BE2C (cell line): ENCODE results near the gene IMPA2.

ENCODE experiments used
- DNase-seq: peaks from one replicate; pipeline ENCODE4 v3.0.0-alpha.2; 2020
- H3K27me3 ChIP-seq: fragments of 250-450 bp; sonication (Bioruptor Pico); 2 replicates; pipeline ENCODE4 v1.5.1; 2020; ENCODE audit warnings: mild to moderate bottlenecking
- H3K36me3 ChIP-seq: fragments of 250-450 bp; sonication (Bioruptor Pico); 2 replicates; pipeline ENCODE4 v1.5.1; 2020; ENCODE audit warnings: mild to moderate bottlenecking
- H3K4me1 ChIP-seq: fragments of 250-450 bp; sonication (Bioruptor Pico); 2 replicates; pipeline ENCODE4 v1.5.1; 2020
- H3K4me3 ChIP-seq: 2 replicates; pipeline ENCODE4 v1.5.1; 2011; ENCODE audit warnings: low read depth, low read length
- H3K9me3 ChIP-seq: fragments of 250-450 bp; sonication (Bioruptor Pico); 2 replicates; pipeline ENCODE4 v1.5.1; 2020
- TF ChIP-seq, protein P1 (sequence below): IDR thresholded peaks from 2 replicates; pipeline ENCODE4 v1.5.1; 2012; ENCODE audit warnings: mild to moderate bottlenecking, low read depth, low read length

The IMPA2 gene

DNA sequence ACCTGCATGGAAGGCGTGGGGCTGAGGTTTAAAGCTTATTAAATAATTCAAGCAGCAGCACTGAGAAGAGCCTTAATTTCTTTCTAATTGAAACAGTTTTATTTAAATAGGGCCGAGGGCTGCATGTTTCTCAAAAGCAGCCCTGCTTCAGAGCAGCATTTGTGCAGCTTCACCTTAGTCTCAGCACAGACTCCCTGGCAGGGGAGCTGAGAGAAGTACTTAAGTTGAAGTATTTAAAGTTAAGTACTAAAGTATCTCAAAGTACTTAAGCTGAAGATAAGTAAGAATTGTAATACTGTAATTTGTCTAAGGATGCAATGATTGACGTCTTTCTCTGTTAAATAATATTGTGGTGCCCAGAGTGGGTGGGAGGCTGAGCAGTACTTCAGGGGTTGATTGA is 31.4 kb downstream of the IMPA2 start:
- H3K36me3 ChIP-seq = no peaks in the 10 kb centered on the region
- H3K9me3 ChIP-seq = no peaks in the 10 kb centered on the region
- no peak overlapping the region for H3K4me3 ChIP-seq
- TF ChIP-seq, protein P1, sequence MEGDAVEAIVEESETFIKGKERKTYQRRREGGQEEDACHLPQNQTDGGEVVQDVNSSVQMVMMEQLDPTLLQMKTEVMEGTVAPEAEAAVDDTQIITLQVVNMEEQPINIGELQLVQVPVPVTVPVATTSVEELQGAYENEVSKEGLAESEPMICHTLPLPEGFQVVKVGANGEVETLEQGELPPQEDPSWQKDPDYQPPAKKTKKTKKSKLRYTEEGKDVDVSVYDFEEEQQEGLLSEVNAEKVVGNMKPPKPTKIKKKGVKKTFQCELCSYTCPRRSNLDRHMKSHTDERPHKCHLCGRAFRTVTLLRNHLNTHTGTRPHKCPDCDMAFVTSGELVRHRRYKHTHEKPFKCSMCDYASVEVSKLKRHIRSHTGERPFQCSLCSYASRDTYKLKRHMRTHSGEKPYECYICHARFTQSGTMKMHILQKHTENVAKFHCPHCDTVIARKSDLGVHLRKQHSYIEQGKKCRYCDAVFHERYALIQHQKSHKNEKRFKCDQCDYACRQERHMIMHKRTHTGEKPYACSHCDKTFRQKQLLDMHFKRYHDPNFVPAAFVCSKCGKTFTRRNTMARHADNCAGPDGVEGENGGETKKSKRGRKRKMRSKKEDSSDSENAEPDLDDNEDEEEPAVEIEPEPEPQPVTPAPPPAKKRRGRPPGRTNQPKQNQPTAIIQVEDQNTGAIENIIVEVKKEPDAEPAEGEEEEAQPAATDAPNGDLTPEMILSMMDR = no peak
- no peaks in the 10 kb centered on the region for H3K27me3 ChIP-seq
- DNase-seq = no peak
- H3K4me1 ChIP-seq = no peaks in the 10 kb centered on the region

DNA sequence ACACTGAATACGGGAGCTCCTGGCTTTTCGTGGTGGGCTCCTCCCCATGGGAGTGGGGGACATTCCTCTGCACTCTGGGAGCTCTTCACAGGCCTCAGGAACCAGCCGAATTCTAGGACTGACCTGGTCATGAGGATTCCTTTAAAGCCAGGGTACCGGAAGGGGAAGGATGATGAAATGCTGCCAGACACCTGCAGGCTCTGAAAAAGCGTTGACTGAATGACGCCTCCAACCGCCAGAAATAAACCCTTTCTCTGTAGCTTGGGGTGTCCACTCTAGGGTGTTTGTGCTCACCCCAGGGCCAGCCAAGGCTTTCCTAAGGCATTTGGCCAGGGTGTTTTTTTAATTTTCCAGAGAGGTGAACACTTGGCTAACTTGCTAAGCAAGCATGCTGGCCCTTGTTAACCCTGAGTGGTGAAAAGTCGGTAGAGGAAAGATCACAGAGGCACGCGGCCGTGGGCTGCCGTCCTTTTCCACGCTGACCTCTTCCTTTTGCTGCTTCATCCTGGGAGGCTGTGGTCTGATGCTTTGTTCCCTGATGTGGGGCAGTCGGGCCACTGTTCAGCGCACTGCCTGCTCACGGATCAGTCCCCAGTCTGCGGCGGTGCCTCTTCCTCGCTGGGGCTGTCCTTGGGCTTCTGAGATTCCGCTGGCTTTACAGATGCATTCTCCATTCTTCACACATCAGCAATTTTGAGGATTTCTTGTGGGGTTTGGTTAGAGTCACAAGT is 32.0 kb downstream of the IMPA2 start:
- Histone ChIP-seq H3K36me3 (no peaks in the 10 kb centered on the region), H3K27me3 (no peaks in the 10 kb centered on the region), H3K4me1 (no peaks in the 10 kb centered on the region), H3K4me3 (no peak overlapping the region), H3K9me3 (no peaks in the 10 kb centered on the region)
- no peak for DNase-seq
- TF ChIP-seq, protein P1 = no peak

DNA sequence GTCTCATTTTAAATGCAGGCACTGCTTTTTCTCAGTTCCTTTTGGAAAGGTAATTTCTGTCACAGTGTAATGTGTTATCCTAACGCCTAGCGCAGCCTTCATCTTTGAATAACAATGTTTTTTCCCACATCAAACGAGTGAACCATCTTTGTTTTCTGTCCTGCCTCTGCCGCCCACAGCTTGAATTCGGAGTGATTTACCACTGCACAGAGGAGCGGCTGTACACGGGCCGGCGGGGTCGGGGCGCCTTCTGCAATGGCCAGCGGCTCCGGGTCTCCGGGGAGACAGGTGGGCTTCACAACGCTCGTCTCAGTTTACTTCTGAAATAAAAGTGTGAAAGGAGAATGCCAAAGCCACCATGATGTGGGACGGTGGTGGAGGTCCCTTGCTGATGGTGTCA is 32.8 kb downstream of the IMPA2 start:
- no peaks in the 10 kb centered on the region for H3K4me1 ChIP-seq
- DNase-seq = no peak
- H3K36me3 ChIP-seq = no peaks in the 10 kb centered on the region
- no peaks in the 10 kb centered on the region for H3K27me3 ChIP-seq
- H3K4me3 ChIP-seq = no peak overlapping the region
- TF ChIP-seq, protein P1 = no peak
- no peaks in the 10 kb centered on the region for H3K9me3 ChIP-seq

DNA sequence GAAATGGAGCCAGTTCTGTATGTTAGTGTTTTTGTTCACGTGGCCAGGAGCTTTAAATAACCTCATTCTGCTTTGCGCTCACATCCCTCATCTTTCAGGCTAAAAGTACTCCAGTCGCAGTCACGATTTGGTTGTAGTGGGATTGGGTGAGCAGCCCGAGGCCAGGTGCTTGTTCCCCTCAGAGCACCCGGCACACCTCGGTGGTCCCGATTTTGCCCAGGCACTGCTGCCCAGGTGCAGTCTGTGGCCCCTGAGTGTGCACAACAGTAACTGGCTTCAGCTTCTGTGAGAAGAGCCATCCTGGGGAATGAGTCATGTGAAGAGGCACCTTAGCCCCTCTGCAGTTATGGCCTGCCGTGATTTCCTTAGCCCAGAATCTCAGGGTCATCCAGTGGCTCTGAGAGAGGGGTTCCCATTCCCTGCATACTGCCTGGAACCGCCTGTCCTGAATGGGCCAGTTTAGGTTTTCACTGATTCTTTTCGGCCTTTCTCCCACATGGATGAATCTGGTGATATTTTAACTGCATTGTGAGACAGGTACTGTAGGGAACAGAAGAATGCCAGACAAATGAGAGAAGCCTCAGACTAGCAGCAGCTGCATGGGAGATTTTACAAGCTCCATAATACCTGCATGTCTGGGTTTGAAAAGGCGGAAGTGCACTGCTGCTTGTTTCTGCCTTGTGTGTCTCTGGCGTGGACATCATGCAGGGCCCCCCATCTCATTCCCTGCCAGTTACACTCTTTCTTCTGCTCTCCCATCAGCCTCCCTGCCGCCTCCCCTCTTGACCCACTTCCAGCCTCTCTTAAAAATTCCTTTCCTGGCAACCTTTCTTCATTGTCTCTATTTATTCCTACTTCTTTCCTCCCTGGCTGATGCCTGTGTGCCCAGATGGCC is 33.5 kb downstream of the IMPA2 start:
- no peaks in the 10 kb centered on the region for H3K4me1 ChIP-seq
- TF ChIP-seq, protein P1 = no peak
- H3K27me3 ChIP-seq = no peaks in the 10 kb centered on the region
- H3K36me3 ChIP-seq = no peaks in the 10 kb centered on the region
- H3K9me3 ChIP-seq = no peaks in the 10 kb centered on the region
- DNase-seq = no peak
- no peak overlapping the region for H3K4me3 ChIP-seq

DNA sequence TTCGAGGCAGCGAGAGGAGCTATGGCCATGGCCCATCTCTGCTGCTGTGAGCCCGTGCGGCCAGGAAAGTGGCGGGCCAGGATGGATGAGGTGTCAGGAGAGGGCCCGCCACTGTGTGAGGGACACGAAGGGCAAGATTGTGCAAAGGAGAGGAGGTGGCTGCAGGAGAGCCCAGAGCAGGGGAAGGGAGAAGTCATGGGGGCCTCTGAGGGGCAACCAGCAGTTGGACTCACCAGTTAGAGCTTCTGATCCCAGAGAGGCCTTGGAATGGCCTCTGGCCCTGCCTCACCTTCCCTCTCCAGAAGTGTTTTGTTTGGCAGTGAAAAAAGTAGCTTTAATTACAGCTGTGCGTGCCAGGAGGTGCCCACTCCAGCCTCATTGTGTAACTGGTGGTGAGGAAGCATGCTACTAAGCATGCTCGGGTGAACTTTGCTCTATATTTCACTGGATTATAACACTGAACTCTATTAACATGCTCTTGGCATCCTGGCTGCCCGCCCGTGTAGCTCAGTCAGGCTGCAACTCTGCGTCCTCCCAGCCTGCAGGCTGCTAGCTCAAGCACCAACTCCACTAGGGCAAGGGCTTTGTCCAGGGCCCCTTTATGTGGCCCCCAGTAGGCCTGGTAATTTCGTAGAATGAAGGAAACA is 34.2 kb downstream of the IMPA2 start:
- Histone ChIP-seq H3K4me1 (no peaks in the 10 kb centered on the region), H3K9me3 (no peaks in the 10 kb centered on the region), H3K27me3 (no peaks in the 10 kb centered on the region), H3K4me3 (no peak overlapping the region), H3K36me3 (no peaks in the 10 kb centered on the region)
- TF ChIP-seq, protein P1 = no peak
- DNase-seq = no peak
